Stimulated activated CD4-positive, alpha-beta T cell treated with anti-CD3 and anti-CD28 coated beads, Interleukin-12 subunit alpha, Interleukin-12 subunit beta, amount 100 ng/mL, for 24 hours (primary cell): ENCODE measurements around the gene CNTN5.

Experiments
- DNase-seq, 2 experiments: peaks; one replicate each; pipeline ENCODE4 v3.0.0-alpha.2; 2020; ENCODE audit warnings: low read depth in 2 of 2

Gene CNTN5

DNA sequence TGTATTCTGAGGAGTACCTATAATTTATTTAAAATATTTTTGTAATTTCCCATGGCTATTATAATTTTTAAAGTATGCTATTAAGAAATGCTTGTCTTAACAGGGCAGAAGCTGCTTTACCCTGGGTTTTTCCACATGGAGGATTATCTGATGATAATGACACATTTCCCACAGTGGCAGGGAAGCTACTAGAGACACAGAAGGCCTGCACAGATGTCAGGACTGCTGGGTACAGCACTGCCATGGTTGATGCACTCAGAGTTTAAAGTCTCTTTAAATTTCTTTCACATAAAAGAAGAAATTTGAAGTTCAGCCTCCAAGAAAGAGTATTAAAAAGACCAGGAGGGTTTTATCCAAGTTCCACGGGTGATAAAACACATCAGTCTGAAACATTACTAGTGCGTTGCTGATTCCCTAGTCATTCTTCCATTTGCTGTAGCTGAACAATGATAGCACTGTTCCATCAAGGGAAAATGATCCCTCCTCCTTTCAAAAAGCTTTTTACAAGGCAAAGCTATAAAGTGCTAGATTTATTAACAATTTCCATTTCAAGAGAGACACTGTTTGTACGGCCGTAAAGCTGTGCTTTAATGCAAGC is 363.0 kb downstream of the CNTN5 start:
- no peak for DNase-seq

DNA sequence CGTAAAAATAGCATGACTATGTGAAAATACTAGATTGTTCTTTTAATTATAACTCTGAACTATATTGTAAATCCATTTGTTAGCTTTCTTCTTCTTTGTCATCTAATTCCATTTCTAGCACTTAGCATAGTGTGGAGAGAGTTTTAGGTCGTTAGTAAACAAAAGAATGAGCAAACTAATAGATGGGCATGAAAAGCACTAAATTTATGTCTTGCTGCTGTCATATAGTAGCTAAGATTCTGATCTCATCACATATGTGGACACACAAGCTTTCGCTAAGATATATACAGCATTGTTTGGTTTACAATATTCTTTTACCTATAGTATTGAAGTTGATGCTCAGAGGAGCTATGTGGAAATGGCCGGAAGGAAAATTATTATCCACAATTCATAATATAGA is 370.5 kb downstream of the CNTN5 start:
- DNase-seq: no peak

DNA sequence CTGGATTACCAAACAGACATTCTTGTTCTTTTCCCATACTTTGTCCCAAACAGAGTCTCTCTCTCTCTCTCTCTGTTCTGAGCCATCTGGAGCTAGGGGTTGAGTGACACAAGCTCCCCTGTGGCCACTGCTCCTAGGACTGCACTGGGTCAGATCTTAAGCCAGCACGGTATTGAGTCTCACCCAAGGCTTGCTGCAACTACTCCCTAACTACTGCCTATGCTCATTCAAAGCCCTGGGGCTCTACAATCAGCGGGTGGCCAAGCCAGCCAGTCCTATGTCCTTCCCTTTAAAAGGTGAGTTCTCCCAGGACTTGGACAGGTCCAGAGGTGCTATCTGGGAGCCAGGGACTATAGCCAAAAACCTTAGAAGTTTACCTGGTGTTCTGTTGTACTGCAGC is 385.6 kb downstream of the CNTN5 start:
- DNase-seq: no peak

DNA sequence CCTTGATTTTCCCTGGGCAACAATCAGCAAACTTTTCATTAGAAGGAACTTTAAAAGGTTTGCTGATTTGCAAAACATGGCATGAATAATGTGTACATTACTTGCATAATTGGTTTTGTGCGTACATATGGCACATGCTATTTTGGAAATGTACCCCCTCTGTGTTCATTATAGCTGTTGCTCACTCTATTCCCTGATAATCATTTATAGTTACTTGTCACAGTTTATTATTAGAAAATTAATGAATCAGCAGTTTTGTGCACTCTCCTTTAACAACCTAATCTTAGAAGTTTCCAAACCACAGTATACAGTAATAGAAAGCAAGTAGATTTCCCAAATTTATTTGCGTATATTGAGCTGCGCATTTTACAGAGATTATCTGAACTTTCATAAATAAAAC is 389.9 kb downstream of the CNTN5 start:
- DNase-seq: no peak

DNA sequence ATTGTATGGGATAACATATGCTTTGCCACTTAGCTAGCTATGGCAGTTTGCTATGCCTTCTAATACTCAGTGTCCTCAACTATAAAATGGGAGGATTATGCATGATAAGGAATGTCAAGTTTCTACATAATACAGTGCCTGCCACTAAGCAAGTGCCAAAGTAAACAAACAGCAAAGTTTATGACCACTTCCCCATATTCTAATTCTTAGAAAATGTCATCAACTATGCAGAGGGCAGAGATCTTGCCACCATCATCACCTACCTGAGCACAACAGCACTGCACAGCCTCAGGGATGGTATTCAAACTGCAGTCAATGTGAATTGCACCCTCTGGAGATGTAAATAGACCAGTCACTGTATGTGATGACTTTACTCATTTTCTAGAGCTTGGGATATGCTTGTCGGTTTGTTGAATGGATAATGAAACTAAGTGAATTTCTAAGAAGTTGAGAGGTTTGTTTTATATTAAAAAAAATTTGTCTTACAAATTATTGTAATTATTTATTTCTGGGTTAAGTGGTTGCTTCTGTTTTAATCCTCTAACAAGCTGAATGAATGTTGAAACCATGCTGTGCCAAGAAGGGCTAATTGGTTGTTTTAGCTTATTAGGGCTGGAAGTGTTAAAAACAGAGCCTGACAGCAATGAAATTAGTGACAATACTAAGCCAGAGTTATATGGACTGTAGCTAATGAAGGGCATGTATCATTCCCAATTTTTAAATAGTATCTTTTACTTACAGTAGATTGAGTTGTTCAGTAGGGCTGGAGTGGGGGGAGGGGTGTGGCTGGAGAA is 398.4 kb downstream of the CNTN5 start:
- DNase-seq: no peak

DNA sequence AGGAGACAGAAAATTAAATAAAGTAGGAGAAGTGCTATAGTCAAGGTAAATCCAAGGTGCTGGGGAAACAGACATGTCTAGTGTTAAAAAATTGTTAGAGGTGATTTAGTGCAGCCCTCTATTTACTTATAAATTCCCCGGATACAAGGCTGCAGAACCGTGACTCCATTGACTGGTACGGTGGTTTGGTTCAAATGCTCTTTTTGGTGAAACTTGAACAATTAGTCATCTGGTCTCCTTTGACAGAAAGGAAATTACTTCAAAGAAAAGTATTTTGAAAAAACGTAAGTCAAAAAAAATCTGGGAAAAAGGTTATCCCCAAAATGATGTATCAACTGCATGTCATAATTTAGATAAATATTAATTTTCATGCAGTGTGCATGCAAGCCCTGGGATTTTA is 399.2 kb downstream of the CNTN5 start:
- no peak for DNase-seq

DNA sequence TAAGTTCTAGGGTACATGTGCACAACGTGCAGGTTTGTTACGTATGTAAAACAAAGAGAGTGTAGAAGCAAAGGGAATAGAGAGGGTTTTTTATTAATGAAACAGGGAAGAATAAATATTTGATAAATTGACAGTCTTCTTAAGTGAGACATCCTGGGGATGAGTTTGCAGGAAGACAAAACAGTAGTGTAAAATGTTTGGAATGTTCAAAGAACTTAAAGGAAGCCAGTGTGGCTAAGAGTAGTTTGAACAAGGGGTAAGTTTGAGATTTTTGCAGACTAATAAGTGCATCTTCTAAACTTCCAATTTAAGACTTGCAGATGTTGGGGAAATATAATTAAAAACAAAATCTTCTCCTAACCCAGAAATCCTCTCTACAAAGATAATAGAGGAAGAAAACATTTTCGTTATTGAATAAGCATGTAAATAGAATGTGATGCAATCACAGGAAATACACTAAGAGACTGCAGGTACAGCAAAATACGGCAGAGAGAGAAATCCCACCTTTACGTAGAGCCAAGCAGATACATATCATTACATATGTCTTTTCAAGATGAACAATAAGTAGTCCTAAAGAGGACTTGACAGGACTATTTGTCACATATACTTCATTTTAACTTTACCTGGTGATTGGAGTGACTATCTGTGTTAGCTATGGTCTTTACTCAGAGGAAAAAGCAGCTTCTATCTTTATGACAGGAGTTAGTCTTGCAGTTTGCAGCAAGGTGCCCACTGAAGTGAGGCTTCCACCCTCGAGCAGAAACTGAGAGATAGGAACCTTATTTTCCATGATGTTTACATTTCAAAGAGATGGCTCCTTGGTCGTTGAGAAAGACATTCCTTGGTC is 402.1 kb downstream of the CNTN5 start:
- no peak for DNase-seq

DNA sequence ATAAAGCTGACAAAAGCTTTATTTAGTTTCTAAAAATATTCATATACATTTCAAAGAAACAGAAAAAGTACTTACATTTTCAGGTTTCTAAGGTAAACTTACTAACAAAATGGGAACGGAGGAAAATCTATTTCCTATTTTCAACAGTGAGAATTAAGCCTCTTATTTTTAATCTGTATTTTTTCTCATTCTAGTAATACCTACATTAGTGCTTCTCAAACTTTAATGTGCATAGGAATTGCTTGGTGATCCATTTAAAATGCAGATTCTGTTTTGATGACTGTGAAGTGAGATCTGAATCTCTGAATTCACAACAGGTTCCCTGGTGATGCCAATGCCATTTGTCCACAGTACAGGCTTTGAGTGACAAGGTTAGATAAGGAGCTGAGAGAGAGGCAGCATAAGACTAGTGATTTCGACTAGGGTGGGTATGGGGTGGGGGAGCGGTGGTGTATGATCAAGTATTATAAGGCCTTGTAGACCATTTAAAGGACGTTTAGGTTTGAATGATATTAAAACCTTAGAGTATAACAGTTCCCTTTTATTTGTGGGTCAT is 402.8 kb downstream of the CNTN5 start:
- no peak for DNase-seq

DNA sequence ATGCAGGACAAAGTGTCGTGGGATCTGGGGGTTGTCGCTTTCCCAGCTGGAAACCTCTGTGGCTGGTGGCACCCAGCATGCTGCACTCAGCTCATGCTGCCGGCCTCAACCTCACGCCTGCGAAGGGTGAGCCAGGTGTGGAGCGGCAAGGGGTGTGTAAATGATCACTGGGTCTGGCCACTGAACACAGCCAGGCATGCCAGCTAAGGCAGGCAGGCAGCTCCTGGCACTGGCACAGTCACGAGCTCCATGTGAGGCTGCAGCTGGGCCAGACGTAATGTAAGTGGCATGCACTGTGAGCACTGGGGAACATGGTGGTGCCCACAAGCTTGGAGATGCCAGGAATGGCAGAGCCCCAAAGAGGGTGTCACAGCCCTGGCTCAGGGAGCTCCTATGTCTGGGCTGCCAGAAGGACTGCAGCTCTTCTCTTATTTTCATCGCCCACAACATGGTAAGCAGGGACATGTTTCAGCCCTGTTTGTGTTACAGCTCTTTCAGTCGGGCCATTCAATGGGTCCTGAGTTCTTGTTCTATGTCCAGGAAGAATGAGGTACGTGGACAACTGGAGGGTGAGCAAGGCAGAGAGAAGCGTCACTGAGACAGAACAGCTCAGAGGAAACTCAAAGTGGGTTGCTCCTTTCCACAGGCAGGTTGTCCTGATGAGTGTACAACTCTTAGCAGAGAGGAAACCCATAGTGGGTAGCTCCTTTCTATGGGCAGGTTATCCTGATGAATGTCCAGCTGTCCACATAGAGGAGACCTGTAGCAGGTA is 403.8 kb downstream of the CNTN5 start:
- no peak for DNase-seq

DNA sequence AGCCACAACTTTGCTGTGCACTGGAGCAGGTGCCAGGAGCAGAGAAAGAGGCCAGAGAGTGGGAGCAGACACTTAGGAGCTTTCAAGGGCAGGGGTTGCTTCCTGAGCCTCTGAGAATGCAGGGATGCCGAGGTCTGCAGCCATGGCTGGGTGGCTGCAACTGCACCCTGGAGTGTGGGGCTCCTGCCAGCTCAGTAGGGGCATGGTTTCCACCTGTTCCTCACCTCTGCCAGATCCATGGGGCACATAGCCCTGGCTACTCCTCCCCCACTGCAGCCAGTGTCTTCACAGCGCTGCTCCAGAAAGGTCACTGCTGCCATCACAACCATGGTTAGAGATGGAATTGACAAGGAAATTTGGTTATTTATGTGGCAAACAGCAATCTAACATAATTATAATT is 404.8 kb downstream of the CNTN5 start:
- no peak for DNase-seq

DNA sequence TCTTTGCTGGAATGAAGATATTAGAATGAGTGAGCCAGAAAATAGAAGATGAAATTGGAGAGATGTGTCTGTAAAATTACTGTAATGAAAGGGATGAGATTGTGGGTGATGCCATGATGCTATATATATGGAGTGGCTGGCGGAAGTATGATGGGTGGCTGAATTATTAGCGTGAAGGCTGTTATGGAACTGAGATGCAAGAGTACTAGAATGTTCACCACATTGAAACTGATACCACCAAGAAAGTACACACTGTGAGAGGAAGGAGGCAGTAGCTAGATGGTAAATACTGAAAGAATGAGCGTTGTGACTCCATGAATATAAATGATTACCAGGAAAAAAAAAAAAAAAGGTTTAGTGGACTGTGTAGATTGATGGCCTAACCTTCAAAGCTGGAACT is 411.9 kb downstream of the CNTN5 start:
- no peak for DNase-seq

DNA sequence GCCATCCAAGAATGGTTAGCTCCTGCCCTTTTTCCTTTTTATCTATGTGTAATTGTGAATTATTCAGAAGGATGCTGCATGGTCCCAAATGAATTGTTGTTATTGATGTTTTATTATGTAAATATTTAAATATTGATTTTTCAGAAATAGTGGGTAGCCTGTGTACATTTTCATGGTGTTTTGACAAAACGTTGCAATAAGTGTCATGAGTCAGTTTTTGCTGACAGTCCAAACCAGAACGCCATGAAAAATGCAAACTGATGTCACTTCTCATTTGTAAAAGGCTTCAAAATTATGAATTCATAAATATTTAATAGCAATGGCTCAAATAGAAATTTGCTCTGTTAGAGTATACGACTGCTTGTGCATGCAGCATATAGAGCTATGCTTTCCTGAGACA is 422.5 kb downstream of the CNTN5 start:
- no peak for DNase-seq

DNA sequence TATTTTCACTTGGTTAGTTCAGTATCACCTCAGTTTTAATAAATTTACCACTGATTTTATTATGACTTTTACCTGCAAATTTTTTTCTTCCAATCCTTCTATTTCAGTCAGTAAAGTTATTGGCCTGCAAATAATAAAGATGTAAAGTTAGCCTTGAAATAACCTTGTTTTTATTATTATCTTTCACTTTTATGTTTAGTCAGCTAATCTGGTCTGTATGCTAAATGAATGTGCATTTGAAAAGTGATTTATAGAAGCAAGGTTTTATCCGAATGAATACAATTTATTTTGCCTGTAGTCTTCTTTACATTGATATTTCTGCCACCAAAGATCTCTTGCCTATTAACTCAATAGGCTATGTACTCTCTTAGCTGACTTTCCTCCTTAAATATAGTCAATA is 425.7 kb downstream of the CNTN5 start:
- no peak for DNase-seq

DNA sequence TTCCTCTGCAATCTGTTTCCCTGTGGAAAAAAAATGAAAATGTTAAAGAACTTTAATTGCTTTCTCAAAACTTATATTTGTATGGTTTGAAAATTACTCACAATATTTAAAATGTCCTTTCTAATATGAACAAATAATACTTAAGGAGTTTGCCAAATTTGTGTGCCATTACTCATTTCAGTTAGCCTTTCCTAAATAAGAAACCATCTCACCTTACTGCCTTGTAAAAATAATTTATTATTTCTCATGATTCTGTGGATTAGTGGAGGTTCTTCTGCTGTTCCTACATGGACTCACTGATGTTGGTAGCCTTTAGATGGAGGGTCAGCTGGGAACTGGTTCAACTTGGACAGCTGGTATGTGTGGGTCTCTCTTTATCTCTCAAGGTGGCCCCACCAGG is 428.6 kb downstream of the CNTN5 start:
- no peak for DNase-seq

DNA sequence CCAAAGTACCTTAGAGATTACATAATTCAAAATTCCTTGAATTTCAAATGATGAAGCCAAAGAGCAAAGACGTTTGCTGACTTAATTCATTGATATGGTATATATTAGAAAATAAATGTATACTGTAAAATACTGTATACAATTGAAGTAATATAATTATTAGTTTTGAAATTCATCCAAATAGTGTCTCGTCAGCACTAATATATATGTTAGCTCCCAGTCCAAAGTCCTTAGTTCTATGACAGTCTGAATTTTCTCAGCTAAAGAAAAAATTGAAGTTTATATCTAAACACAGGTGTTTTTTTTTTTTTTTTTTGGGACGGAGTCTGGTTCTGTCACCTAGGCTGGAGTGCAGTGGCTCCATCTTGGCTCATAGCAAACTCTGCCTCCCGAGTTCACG is 431.3 kb downstream of the CNTN5 start:
- no peak for DNase-seq

DNA sequence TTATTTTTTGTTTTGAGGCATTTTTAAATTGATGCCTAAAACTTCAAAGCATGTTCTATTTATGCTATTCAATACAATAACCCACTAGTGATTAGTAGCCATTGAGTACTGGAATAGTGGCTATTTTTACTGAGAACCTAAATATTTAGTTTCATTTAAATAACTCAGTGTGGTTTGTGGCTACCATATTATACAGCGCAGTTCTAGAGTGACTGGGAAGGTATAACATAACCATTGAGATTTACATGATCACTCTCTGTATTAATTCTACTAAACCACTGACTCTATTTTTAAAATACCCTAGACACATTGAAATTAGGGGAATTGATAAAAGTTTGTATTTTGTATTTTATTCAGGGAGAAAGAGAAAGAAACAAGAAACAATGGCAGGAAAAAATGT is 441.2 kb downstream of the CNTN5 start:
- DNase-seq: no peak

DNA sequence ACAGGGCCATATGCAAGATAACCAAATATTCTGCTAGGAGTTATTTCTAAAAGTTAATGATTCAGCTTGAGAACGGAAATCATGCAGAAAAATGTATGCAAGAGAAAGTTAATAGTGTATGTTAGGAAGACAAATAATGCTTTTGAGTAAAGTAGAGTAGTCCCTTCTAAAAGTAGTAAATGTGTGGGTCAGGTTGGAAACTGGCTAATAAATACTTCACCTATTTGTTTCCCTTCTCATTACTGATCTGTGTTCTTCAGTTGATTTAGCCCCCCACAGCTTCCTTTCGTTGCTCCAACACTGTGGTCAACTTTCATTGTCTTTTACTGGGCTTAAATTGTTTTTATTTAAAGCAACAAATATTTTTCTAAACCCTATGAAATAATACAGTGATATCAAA is 444.2 kb downstream of the CNTN5 start:
- no peak for DNase-seq

DNA sequence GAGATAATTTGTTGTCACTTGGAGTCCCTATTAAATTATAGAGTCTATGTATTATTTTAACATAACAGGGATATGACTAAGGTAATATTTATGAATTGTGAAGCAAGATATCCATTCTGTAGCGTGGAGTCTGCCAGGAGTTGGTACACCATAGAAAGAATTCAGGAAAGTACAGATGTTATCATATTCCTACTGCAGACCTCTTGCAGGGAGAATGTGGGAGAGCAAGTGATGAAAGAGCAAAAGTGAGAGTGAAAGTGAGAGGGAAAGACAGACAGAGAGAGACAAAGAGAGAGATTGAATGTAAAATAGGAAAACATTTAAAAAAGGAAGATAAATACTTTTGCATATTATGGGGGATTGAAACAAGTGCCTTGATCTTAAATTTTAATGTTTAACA is 468.8 kb downstream of the CNTN5 start:
- no peak for DNase-seq

DNA sequence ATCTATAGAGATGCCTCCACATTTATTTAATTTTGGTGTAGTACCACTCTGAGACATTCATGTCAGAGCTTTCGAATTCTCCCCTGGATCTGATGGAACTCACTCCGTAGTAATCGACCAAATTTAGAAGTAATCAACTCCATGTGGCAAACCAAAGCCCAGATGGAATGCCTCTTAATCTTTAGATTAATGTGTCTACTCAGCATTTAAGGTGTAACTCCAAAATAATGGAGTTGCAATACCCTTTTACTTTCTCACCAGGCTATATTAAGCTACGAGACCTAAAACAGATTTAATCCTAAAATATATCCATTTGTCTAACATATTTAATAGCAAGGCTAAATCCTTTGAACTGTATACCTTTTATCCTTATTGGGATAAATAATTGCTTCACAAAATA is 473.3 kb downstream of the CNTN5 start:
- no peak for DNase-seq

DNA sequence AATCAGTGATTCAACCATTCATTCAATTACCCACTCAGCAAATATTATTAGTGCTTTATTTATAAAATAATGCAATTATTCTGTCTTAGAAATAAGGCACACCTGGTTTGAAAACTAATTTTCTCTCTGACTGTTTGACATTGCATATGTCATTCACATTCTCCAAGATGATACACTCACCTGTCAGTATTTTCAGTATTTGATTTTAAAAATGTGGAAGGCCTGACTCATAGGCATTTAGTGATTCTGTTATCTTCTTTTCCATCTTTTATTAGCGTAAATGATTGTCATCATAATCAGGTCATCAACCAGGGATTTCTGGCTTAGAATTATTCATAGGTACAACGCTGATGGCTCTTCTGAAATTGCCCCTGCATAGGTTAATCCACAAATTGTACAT is 480.9 kb downstream of the CNTN5 start:
- no peak for DNase-seq

DNA sequence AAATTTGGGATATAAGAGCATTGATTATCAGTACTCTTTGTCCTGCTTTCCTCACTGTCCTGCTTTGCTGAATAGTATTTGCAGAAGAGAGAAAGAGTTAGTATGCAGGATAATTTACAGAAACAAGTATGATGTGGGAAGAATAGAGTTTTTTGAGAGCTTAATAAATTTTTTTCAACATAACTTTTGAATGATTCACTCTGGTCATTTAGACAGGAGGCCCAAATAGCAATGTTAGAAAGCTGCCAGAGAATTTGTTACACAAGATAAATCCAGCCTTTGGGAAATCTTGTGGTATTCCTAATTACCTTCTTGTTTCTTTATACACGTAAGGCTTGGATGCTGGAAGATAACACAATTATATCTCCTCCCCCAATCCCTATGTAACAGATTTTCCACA is 484.6 kb downstream of the CNTN5 start:
- no peak for DNase-seq

DNA sequence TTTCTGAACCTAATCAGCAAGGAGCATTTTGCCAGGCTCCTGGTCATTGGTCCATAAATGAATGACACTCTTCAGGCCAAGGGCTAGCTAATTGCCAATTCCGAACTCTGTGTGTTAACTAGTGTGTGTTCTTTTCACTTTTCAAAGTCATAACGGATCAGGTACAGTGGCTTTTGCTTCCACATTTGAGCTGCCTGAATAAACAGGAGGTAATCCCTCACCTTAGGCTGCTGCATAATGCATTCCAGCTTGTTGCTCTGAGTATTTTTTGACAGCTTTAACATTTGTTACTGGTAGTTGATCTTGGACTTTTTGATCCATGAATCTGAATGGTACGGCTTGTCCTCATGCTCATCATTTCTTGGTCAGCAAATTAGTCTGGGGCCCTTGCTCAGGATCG is 485.1 kb downstream of the CNTN5 start:
- no peak for DNase-seq
